Progenitor cell of endocrine pancreas (in vitro differentiated cells): Measurements from ENCODE around the gene COASY. TPM values are rescaled to one million over a fixed set of nuclear protein-coding genes. Genes with fewer than 3 reads are reported as not detected.
A peak's percentile ranks its signal among the peaks of the same experiment; 100 is the strongest.

ENCODE experiments used
- DNase-seq: peaks from one replicate; pipeline ENCODE4 v3.0.0; 2021; ENCODE audit warnings: low spot score; ENCODE audit not compliant: unreplicated experiment
- H3K27ac Mint-ChIP-seq: 2 replicates; pipeline ENCODE4 v1.8.0; 2021; ENCODE audit warnings: mild to moderate bottlenecking, moderate library complexity, mixed read lengths
- H3K27me3 Mint-ChIP-seq: 2 replicates; pipeline ENCODE4 v1.8.0; 2021; ENCODE audit warnings: mixed read lengths
- H3K36me3 Mint-ChIP-seq: 2 replicates; pipeline ENCODE4 v1.8.0; 2022; ENCODE audit warnings: mixed read lengths; ENCODE audit not compliant: insufficient read depth
- H3K4me1 Mint-ChIP-seq: 2 replicates; pipeline ENCODE4 v1.8.0; 2021; ENCODE audit warnings: low read depth, mixed read lengths
- H3K4me3 Mint-ChIP-seq: 2 replicates; pipeline ENCODE4 v1.8.0; 2021; ENCODE audit warnings: low read depth, mild to moderate bottlenecking, moderate library complexity, mixed read lengths
- H3K9me3 Mint-ChIP-seq: 2 replicates; pipeline ENCODE4 v1.8.0; 2021; ENCODE audit warnings: low read depth, mixed read lengths
- CTCF ChIP-seq: fragments of 200-600 bp; sonication (generic); IDR thresholded peaks from one replicate; pipeline ENCODE4 v1.5.0; 2021; ENCODE audit warnings: antibody characterized with exemption, mild to moderate bottlenecking; ENCODE audit not compliant: unreplicated experiment
- total RNA-seq: library from RNA; stranded (reverse); gene quantifications from 2 replicates; pipeline ENCODE4 v1.2.1, GENCODE V29; 2021

COASY gene
- total RNA-seq, 1 donor from 2014 or later = 66.9 TPM

- no peak for DNase-seq
- H3K4me1 Mint-ChIP-seq = peaks cover 15% of the 10 kb centered on the region
- H3K4me3 Mint-ChIP-seq = no peak overlapping the region
- H3K9me3 Mint-ChIP-seq = no peaks in the 10 kb centered on the region
- no peak for TF ChIP-seq CTCF
- peak overlapping the region; percentile 10 for H3K27ac Mint-ChIP-seq
- no peaks in the 10 kb centered on the region for H3K27me3 Mint-ChIP-seq
- peaks cover 20% of the 10 kb centered on the region for H3K36me3 Mint-ChIP-seq
Observed at GRCh38 chr17:42525221-42525620, 36.7 kb upstream of the COASY start.

- Mint-ChIP-seq H3K27me3 (no peaks in the 10 kb centered on the region), H3K36me3 (peaks cover 20% of the 10 kb centered on the region), H3K4me1 (peaks cover 19% of the 10 kb centered on the region), H3K27ac (no peak overlapping the region), H3K4me3 (no peak overlapping the region), H3K9me3 (no peaks in the 10 kb centered on the region)
- no peak for DNase-seq
- no peak for TF ChIP-seq CTCF
Observed at GRCh38 chr17:42526031-42526444, 35.9 kb upstream of the COASY start.

- no peak for TF ChIP-seq CTCF
- DNase-seq = no peak
- Mint-ChIP-seq H3K4me1 (peaks cover 20% of the 10 kb centered on the region), H3K9me3 (no peaks in the 10 kb centered on the region), H3K4me3 (no peak overlapping the region), H3K27ac (peak overlapping the region; percentile 41), H3K27me3 (no peaks in the 10 kb centered on the region), H3K36me3 (peaks cover 9% of the 10 kb centered on the region)
Observed at GRCh38 chr17:42527932-42528331, 34.0 kb upstream of the COASY start.

- Mint-ChIP-seq H3K36me3 (peaks cover 3% of the 10 kb centered on the region), H3K27ac (no peak overlapping the region), H3K9me3 (no peaks in the 10 kb centered on the region), H3K27me3 (peaks cover 6% of the 10 kb centered on the region), H3K4me3 (no peak overlapping the region), H3K4me1 (peaks cover 20% of the 10 kb centered on the region)
- no peak for TF ChIP-seq CTCF
- no peak for DNase-seq
Observed at GRCh38 chr17:42529061-42529460, 32.9 kb upstream of the COASY start.

GRCh38 chr17:42530952-42531454 lies 30.9 kb upstream of the COASY start:
- no peak for TF ChIP-seq CTCF
- no peak for DNase-seq
- Mint-ChIP-seq H3K36me3 (no peaks in the 10 kb centered on the region), H3K27ac (peak overlapping the region; percentile 75), H3K4me3 (no peak overlapping the region), H3K27me3 (peaks cover 6% of the 10 kb centered on the region), H3K4me1 (peaks cover 26% of the 10 kb centered on the region), H3K9me3 (no peaks in the 10 kb centered on the region)
